Bronchial epithelial cell (primary cell): ENCODE data around the gene HRCT1. TPM values are rescaled to one million over a fixed set of nuclear protein-coding genes. Genes with fewer than 3 reads are reported as not detected.

Source experiments
- DNase-seq: peaks from one replicate; pipeline ENCODE4 v3.0.0-alpha.2; 2010; ENCODE audit warnings: low read depth
- FAIRE-seq: peaks from 2 replicates; lab custom pipeline; 2011; peaks lifted over from hg19 to GRCh38; lab: Jason Lieb, UNC
- H3K27me3 ChIP-seq: 2 replicates; pipeline ENCODE4 v1.5.1; 2011; ENCODE audit warnings: low read length; ENCODE audit not compliant: control insufficient read depth, insufficient read depth
- H3K36me3 ChIP-seq: 2 replicates; pipeline ENCODE4 v1.5.1; 2011; ENCODE audit warnings: low read length; ENCODE audit not compliant: control insufficient read depth, insufficient read depth
- H3K4me3 ChIP-seq: 2 replicates; pipeline ENCODE4 v1.5.1; 2011; ENCODE audit warnings: mild to moderate bottlenecking, low read depth, low read length, control low read depth
- total RNA-seq: library from RNA; depleted of rRNA; stranded (reverse); fragments of >200 nt; gene quantifications from 2 replicates; pipeline ENCODE4 v1.2.1, GENCODE V29; 2014
- TF ChIP-seq, protein P1 (sequence below): IDR thresholded peaks from 2 replicates; pipeline ENCODE4 v1.5.1; 2011; ENCODE audit warnings: mild to moderate bottlenecking, moderate library complexity, low read length, control low read depth, inconsistent platforms; ENCODE audit not compliant: insufficient read depth, severe bottlenecking

HRCT1 gene
- total RNA-seq, 1 donor from 2014 or later = 0.26 TPM

DNA sequence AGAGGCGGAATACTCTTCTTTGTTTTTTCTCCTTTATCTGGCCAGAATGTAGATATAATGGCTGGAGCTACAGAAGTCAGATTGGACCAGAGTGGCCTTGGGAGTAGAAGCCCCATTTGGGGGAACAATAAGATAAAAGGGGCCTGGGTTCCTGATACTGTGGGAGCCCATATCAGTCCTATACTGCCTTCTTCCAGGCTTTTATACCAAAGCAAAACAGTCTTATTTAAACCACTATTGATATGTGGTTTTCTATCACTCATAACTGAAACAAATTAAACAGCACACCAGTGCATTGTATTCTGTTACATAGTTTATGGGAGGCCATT is 17.6 kb downstream of the HRCT1 start:
- TF ChIP-seq, protein P1, sequence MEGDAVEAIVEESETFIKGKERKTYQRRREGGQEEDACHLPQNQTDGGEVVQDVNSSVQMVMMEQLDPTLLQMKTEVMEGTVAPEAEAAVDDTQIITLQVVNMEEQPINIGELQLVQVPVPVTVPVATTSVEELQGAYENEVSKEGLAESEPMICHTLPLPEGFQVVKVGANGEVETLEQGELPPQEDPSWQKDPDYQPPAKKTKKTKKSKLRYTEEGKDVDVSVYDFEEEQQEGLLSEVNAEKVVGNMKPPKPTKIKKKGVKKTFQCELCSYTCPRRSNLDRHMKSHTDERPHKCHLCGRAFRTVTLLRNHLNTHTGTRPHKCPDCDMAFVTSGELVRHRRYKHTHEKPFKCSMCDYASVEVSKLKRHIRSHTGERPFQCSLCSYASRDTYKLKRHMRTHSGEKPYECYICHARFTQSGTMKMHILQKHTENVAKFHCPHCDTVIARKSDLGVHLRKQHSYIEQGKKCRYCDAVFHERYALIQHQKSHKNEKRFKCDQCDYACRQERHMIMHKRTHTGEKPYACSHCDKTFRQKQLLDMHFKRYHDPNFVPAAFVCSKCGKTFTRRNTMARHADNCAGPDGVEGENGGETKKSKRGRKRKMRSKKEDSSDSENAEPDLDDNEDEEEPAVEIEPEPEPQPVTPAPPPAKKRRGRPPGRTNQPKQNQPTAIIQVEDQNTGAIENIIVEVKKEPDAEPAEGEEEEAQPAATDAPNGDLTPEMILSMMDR = no peak

GRCh38 chr9:35923927-35924763 is 18.1 kb downstream of the HRCT1 start:
- TF ChIP-seq, protein P1 = no peak
- no peaks in the 10 kb centered on the region for H3K27me3 ChIP-seq
- H3K36me3 ChIP-seq = no peaks in the 10 kb centered on the region
- DNase-seq (peak; percentile 90), FAIRE-seq (peak; percentile 7)
- no peak overlapping the region for H3K4me3 ChIP-seq

More for the DNA sequence above, 17.6 kb downstream of the HRCT1 start:
- H3K36me3 ChIP-seq = no peaks in the 10 kb centered on the region
- no peak overlapping the region for H3K4me3 ChIP-seq
- no peak for DNase-seq
- no peaks in the 10 kb centered on the region for H3K27me3 ChIP-seq
- FAIRE-seq = no peak

GRCh38 chr9:35928591-35929452 is 22.8 kb downstream of the HRCT1 start:
- FAIRE-seq (peak; percentile 43), DNase-seq (no peak)
- Histone ChIP-seq H3K36me3 (no peaks in the 10 kb centered on the region), H3K4me3 (no peak overlapping the region), H3K27me3 (no peaks in the 10 kb centered on the region)
- TF ChIP-seq, protein P1 = no peak

GRCh38 chr9:35929453-35929718 is 23.4 kb downstream of the HRCT1 start:
- FAIRE-seq (no peak), DNase-seq (no peak)
- no peak overlapping the region for H3K4me3 ChIP-seq
- TF ChIP-seq, protein P1 = no peak
- H3K36me3 ChIP-seq = no peaks in the 10 kb centered on the region
- H3K27me3 ChIP-seq = no peaks in the 10 kb centered on the region

DNA sequence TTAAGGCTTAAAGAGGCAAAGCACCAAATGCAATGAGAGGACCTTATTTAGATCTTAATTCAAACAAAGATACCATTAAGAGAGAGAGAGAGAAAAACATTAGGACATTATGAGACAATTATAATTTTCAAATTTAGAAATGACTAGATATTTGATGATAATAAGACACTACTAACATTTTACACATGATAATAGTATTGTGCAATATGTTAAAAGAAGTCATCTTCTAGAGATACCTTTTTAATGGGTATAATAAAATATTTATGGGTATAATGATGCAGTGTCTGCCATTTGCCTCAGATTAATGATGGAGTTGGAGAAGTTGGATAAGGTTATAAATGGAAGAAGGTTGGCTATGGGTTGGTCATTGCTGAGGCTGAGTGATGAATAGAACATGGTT is 24.5 kb downstream of the HRCT1 start:
- no peak for DNase-seq
- TF ChIP-seq, protein P1 = no peak

More for the DNA sequence above, 24.5 kb downstream of the HRCT1 start:
- Histone ChIP-seq H3K27me3 (no peaks in the 10 kb centered on the region), H3K4me3 (no peak overlapping the region), H3K36me3 (no peaks in the 10 kb centered on the region)
- no peak for FAIRE-seq
